GM12874 (cell line): ENCODE measurements around the gene HGFAC.

Experiments
- TF ChIP-seq, protein P1 (sequence below): IDR thresholded peaks from 2 replicates; pipeline ENCODE4 v1.5.1; 2011; ENCODE audit warnings: low read depth, mild to moderate bottlenecking, control low read depth, low read length, moderate library complexity; ENCODE audit not compliant: insufficient read depth

The HGFAC gene

DNA sequence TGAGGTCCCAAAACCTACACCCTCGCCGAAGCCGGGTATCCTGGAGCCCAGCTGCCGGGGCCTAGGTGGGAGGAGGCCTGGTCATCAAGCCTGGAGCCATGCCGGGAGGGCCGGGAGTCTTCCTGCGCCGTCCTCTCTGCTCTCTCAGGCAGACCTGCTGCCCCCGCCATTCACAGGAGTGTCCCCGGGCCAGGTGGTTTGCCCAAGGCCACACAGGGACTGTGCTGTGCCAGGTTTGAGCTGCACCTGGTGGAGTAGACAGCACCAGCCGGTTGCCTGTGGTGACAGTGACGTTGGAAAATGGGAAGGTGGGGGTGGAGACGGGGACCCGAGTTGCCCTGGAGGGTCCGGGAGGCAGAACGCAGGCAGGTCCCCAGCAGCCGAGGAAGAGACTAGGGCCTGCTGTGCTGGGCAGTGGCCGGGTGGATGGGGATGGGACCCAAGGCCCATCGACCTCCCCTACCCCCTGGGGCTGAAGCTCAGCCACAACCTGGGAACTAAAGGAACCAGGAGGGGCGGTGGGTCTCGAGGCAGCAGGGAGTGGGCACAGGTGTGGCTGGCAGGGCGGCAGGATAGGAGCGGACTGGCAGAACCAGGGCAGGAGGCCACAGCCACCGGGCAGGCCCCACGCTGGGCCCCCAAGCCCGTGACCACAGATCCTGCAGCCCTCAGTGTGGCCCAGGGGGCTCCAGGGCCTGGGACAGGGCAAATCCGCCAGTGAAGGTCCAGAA, 30.8 kb downstream of the HGFAC start:
- TF ChIP-seq, protein P1, sequence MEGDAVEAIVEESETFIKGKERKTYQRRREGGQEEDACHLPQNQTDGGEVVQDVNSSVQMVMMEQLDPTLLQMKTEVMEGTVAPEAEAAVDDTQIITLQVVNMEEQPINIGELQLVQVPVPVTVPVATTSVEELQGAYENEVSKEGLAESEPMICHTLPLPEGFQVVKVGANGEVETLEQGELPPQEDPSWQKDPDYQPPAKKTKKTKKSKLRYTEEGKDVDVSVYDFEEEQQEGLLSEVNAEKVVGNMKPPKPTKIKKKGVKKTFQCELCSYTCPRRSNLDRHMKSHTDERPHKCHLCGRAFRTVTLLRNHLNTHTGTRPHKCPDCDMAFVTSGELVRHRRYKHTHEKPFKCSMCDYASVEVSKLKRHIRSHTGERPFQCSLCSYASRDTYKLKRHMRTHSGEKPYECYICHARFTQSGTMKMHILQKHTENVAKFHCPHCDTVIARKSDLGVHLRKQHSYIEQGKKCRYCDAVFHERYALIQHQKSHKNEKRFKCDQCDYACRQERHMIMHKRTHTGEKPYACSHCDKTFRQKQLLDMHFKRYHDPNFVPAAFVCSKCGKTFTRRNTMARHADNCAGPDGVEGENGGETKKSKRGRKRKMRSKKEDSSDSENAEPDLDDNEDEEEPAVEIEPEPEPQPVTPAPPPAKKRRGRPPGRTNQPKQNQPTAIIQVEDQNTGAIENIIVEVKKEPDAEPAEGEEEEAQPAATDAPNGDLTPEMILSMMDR = no peak

DNA sequence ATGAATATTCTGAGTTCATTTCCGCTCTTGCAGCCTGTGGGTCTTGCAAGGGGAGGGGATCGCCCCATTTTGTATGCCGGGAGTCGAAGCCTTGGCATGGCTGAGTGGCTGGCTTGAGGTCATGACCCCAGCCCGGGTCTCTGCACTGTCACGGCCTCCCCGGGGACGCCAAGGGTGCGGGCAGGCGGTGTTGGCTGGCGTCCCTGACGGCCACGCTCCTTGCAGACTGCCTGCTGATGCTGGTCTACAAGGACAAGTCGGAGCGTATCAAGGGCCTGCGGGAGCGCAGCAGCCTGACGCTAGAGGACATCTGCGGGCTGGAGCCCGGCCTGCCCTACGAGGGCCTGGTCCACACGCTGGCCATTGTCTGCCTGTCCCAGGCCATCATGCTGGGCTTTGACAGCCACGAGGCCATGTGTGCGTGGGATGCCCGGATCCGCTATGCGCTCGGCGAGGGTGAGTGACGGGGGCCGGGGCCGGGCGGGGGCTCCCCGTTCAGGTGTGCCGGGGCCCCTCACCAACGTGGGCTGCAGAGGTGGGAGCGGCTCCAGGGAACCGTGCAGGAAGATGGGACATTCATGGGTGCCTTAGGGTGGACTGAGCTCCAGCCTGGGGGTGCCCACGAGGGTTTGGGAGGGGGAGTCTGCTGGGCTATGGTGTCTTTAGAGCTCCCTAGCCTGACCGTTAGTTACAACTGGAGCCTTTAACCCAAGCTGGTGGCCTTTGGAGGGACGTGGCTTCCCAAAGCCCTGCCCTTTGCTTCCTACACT, 31.6 kb downstream of the HGFAC start:
- TF ChIP-seq, protein P1 = no peak

DNA sequence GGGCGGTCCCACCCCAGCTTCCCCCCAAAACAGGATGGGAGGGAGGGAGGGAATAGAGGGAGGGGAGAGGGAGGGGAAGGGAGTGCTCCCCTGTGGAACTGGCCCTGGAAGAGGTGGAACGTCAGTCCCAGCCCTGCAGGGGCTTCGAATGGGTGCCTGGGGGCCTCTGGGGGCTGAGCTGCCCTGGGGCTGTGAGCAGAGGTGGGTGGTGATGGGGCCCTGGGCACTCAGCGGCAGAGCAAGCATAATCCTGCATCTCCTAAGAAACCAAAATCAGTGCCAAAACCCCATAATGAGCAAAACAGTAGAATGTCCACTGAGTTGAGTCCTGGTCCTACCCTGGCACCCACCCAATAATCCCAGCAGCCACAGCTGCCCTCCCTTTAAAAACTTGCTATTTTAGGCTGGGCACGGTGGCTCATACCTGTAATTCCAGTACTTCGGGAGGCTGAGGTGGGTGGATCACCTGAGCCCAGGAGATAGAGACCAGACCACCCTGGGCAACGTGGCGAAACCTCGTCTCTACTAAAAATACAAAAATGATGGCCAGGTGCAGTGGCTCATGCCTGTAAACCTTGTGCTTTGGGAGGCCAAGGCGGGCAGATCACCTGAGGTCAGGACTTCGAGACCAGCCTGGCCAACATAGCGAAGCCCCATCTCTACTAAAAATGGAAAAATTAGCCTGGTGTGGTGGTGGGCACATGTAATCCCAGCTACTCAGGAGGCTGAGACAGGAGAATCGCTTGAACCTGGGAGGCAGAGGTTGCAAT, 32.4 kb downstream of the HGFAC start:
- TF ChIP-seq, protein P1 = no peak

DNA sequence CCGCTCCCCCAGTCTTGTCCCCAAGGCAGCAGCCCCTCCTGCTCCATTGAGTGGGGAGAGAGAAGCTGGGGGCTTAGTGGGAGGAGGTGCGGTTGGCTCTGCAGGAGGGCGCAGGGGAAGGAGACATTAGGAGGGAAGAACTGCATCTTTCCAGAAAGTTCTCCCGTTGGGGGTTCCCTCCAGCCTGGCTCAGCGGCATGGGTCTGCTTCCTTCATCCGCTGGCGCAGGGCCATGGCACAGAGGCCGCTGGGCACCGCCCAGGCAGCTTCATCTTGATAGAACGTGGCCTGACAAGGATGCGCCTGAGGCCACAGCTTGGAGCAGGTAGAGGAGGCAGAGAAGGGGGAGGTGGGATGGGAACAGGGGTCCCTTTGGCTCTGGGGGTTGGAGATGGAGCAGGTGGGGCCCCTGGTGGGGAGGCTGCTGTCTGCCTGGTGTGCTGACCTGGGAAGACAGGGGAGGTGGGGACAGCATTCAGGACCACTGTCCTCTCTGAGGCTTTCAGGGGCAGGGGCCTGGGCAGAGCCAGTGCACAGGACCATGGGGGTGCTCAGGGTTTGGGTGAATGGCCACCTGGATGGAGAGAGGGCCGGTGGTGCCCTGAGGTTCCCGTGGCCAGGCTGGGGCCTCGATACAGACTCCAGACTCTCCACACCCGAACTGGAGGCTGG, 33.4 kb downstream of the HGFAC start:
- TF ChIP-seq, protein P1 = no peak

DNA sequence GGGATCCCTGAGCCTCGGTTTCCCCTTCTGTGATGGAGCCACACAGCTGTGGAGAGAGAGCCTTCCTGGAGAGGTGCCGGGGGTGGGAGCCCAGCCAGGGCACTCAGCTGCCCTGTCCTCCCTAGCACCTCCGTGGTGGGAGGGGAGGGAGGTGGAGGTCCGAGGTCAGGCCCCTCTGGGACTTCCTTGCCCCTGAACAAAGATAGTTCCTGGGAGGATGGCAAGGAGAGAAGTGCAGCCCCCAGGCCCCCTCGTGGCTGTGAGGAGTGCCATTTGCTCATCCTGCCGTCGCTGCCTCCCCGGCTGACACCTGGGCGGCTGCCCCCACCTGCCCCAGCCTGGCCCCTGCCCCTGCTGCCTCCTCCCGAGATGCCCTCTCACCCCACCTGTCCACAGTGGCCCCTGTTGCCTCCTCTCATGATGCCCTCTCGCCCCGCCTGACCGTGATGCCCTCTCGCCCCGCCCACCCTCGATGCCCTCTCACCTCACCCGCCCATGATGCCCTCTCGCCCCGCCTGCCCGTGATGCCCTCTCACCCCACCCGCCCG, 34.0 kb downstream of the HGFAC start:
- TF ChIP-seq, protein P1 = no peak

DNA sequence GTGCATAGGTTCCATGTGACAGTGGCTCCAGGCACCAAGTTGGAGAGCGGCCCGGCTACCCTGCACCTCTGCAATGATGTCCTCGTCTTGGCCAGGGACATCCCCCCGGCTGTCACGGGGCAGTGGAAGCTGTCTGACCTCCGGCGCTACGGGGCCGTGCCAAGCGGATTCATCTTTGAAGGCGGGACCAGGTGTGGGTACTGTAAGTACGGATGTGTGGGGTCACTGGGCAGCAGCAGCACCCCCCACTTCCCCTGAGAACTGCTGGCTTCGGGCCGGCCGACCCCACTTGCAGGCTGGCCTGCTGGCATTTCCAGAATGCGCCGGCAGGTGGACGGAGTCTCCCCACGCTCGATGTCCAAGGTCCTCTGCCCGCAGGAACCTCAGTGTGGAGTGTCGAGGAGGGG, 34.6 kb downstream of the HGFAC start:
- TF ChIP-seq, protein P1 = no peak
